Measurements from ENCODE around the gene MLLT3.

Gene MLLT3

GRCh38 chr9:20579524-20580314, 42.6 kb downstream of the MLLT3 start:
- TF ChIP-seq POLR2AphosphoS5 (IDR thresholded peaks at IDR 0.05; ENCODE audit: low read depth, low read length) (no peak), REST (IDR thresholded peaks at IDR 0.05; ENCODE audit: insufficient read depth in 1 of 2, low read depth in 2 of 2, low read length in 2 of 2) (no peak), TAF1 (IDR thresholded peaks at IDR 0.05; ENCODE audit: borderline replicate concordance, insufficient read depth, low read length) (no peak), SIN3A (IDR thresholded peaks at IDR 0.05; ENCODE audit: borderline replicate concordance, insufficient read depth, low read length) (no peak), FOXP2 (optimal IDR thresholded peaks at IDR 0.05; ENCODE audit: borderline replicate concordance, extremely low read depth, extremely low read length, insufficient read depth) (no peak)

GRCh38 chr9:20573023-20573422, 49.3 kb downstream of the MLLT3 start:
- TF ChIP-seq SIN3A (IDR thresholded peaks at IDR 0.05; ENCODE audit: borderline replicate concordance, insufficient read depth, low read length) (no peak), REST (IDR thresholded peaks at IDR 0.05; ENCODE audit: insufficient read depth in 1 of 2, low read depth in 2 of 2, low read length in 2 of 2) (no peak), TAF1 (IDR thresholded peaks at IDR 0.05; ENCODE audit: borderline replicate concordance, insufficient read depth, low read length) (no peak), POLR2AphosphoS5 (IDR thresholded peaks at IDR 0.05; ENCODE audit: low read depth, low read length) (no peak), FOXP2 (optimal IDR thresholded peaks at IDR 0.05; ENCODE audit: borderline replicate concordance, extremely low read depth, extremely low read length, insufficient read depth) (no peak)

- TF ChIP-seq TAF1 (IDR thresholded peaks at IDR 0.05; ENCODE audit: borderline replicate concordance, insufficient read depth, low read length) (no peak), FOXP2 (optimal IDR thresholded peaks at IDR 0.05; ENCODE audit: borderline replicate concordance, extremely low read depth, extremely low read length, insufficient read depth) (no peak), REST (IDR thresholded peaks at IDR 0.05; ENCODE audit: insufficient read depth in 1 of 2, low read depth in 2 of 2, low read length in 2 of 2) (no peak), SIN3A (IDR thresholded peaks at IDR 0.05; ENCODE audit: borderline replicate concordance, insufficient read depth, low read length) (no peak), POLR2AphosphoS5 (IDR thresholded peaks at IDR 0.05; ENCODE audit: low read depth, low read length) (no peak)
Observed at GRCh38 chr9:20570756-20571155, 51.5 kb downstream of the MLLT3 start.

GRCh38 chr9:20570087-20570486, 52.2 kb downstream of the MLLT3 start:
- no peak for TF ChIP-seq TAF1 (IDR thresholded peaks at IDR 0.05; ENCODE audit: borderline replicate concordance, insufficient read depth, low read length)
- no peak for TF ChIP-seq REST (IDR thresholded peaks at IDR 0.05; ENCODE audit: insufficient read depth in 1 of 2, low read depth in 2 of 2, low read length in 2 of 2)
- no peak for TF ChIP-seq FOXP2 (optimal IDR thresholded peaks at IDR 0.05; ENCODE audit: borderline replicate concordance, extremely low read depth, extremely low read length, insufficient read depth)
- no peak for TF ChIP-seq POLR2AphosphoS5 (IDR thresholded peaks at IDR 0.05; ENCODE audit: low read depth, low read length)
- TF ChIP-seq SIN3A (IDR thresholded peaks at IDR 0.05; ENCODE audit: borderline replicate concordance, insufficient read depth, low read length): no peak

Data from PFSK-1 (cell line).